ENCODE measurements around the gene PRDM12.

PRDM12 gene

DNA sequence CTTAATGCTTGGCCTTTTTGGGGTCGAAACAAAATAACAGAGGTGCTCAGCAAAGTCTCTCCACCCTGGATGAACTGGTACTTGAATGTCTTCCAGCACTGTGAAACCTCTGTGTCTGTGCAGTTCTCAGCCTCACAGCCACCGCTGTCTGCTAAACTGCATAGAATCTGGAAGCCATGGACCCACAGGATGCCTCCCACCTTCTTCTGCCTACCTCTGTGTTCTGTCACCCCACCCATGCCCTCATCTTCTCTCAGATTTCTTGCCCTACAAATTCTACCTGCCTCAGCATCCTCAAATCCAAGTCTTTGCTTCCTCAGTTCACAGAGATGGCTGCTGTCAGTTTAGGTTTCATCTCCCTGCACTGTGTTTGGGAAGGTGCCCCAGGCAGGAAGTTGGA is 64.8 kb downstream of the PRDM12 start:
- no peak for TF ChIP-seq GLIS3 (CRISPR knock-in tag; IDR thresholded peaks at IDR 0.05)
- TF ChIP-seq RARB (CRISPR knock-in tag; IDR thresholded peaks at IDR 0.05), result no peak
- no peak for TF ChIP-seq BACH2 (CRISPR knock-in tag; IDR thresholded peaks at IDR 0.05; ENCODE audit: borderline replicate concordance)
- TF ChIP-seq ZFP30 (CRISPR knock-in tag; IDR thresholded peaks at IDR 0.05), result no peak
- TF ChIP-seq, protein P1, sequence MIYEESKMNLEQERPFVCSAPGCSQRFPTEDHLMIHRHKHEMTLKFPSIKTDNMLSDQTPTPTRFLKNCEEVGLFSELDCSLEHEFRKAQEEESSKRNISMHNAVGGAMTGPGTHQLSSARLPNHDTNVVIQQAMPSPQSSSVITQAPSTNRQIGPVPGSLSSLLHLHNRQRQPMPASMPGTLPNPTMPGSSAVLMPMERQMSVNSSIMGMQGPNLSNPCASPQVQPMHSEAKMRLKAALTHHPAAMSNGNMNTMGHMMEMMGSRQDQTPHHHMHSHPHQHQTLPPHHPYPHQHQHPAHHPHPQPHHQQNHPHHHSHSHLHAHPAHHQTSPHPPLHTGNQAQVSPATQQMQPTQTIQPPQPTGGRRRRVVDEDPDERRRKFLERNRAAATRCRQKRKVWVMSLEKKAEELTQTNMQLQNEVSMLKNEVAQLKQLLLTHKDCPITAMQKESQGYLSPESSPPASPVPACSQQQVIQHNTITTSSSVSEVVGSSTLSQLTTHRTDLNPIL (CRISPR knock-in tag; IDR thresholded peaks at IDR 0.05; ENCODE audit: low read depth), result no peak
- no peak for TF ChIP-seq ZNF565 (CRISPR knock-in tag; conservative IDR thresholded peaks at IDR 0.05; ENCODE audit: low read depth)
- no peak for TF ChIP-seq CSDC2 (CRISPR knock-in tag; IDR thresholded peaks at IDR 0.05)
- TF ChIP-seq, protein P2, sequence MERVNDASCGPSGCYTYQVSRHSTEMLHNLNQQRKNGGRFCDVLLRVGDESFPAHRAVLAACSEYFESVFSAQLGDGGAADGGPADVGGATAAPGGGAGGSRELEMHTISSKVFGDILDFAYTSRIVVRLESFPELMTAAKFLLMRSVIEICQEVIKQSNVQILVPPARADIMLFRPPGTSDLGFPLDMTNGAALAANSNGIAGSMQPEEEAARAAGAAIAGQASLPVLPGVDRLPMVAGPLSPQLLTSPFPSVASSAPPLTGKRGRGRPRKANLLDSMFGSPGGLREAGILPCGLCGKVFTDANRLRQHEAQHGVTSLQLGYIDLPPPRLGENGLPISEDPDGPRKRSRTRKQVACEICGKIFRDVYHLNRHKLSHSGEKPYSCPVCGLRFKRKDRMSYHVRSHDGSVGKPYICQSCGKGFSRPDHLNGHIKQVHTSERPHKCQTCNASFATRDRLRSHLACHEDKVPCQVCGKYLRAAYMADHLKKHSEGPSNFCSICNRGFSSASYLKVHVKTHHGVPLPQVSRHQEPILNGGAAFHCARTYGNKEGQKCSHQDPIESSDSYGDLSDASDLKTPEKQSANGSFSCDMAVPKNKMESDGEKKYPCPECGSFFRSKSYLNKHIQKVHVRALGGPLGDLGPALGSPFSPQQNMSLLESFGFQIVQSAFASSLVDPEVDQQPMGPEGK (CRISPR knock-in tag; IDR thresholded peaks at IDR 0.05; ENCODE audit: borderline replicate concordance), result no peak
- no peak for TF ChIP-seq ESRRG (CRISPR knock-in tag; IDR thresholded peaks at IDR 0.05)
- TF ChIP-seq ISL1 (CRISPR knock-in tag; IDR thresholded peaks at IDR 0.05), result no peak
- no peak for TF ChIP-seq ZNF8 (CRISPR knock-in tag; IDR thresholded peaks at IDR 0.05)
- TF ChIP-seq ARNTL (CRISPR knock-in tag; IDR thresholded peaks at IDR 0.05; ENCODE audit: borderline replicate concordance, low read depth), result no peak
- no peak for TF ChIP-seq ZFP3 (CRISPR knock-in tag; IDR thresholded peaks at IDR 0.05)
- TF ChIP-seq SNAI2 (CRISPR knock-in tag; IDR thresholded peaks at IDR 0.05), result no peak
- no peak for TF ChIP-seq ZC3H10 (CRISPR knock-in tag; IDR thresholded peaks at IDR 0.05)
- TF ChIP-seq OSR1 (CRISPR knock-in tag; IDR thresholded peaks at IDR 0.05), result no peak
- no peak for ATAC-seq

- no peak for ATAC-seq
- TF ChIP-seq ESRRG (CRISPR knock-in tag; IDR thresholded peaks at IDR 0.05) (no peak), RARB (CRISPR knock-in tag; IDR thresholded peaks at IDR 0.05) (no peak), ZNF565 (CRISPR knock-in tag; conservative IDR thresholded peaks at IDR 0.05; ENCODE audit: low read depth) (no peak), BACH2 (CRISPR knock-in tag; IDR thresholded peaks at IDR 0.05; ENCODE audit: borderline replicate concordance) (no peak), CSDC2 (CRISPR knock-in tag; IDR thresholded peaks at IDR 0.05) (no peak), ZFP3 (CRISPR knock-in tag; IDR thresholded peaks at IDR 0.05) (no peak), PPARA (CRISPR knock-in tag; IDR thresholded peaks at IDR 0.05; ENCODE audit: borderline replicate concordance) (no peak), ZNF8 (CRISPR knock-in tag; IDR thresholded peaks at IDR 0.05) (no peak), TOX (CRISPR knock-in tag; IDR thresholded peaks at IDR 0.05; ENCODE audit: borderline replicate concordance) (no peak), GLIS3 (CRISPR knock-in tag; IDR thresholded peaks at IDR 0.05) (no peak), OSR1 (CRISPR knock-in tag; IDR thresholded peaks at IDR 0.05) (no peak), SNAI2 (CRISPR knock-in tag; IDR thresholded peaks at IDR 0.05) (no peak), ZC3H10 (CRISPR knock-in tag; IDR thresholded peaks at IDR 0.05) (no peak), ZNF70 (CRISPR knock-in tag; IDR thresholded peaks at IDR 0.05) (no peak)
- TF ChIP-seq, protein P1 (CRISPR knock-in tag; IDR thresholded peaks at IDR 0.05; ENCODE audit: low read depth), result no peak
- TF ChIP-seq, protein P2 (CRISPR knock-in tag; IDR thresholded peaks at IDR 0.05; ENCODE audit: borderline replicate concordance), result no peak
- TF ChIP-seq, protein P3, sequence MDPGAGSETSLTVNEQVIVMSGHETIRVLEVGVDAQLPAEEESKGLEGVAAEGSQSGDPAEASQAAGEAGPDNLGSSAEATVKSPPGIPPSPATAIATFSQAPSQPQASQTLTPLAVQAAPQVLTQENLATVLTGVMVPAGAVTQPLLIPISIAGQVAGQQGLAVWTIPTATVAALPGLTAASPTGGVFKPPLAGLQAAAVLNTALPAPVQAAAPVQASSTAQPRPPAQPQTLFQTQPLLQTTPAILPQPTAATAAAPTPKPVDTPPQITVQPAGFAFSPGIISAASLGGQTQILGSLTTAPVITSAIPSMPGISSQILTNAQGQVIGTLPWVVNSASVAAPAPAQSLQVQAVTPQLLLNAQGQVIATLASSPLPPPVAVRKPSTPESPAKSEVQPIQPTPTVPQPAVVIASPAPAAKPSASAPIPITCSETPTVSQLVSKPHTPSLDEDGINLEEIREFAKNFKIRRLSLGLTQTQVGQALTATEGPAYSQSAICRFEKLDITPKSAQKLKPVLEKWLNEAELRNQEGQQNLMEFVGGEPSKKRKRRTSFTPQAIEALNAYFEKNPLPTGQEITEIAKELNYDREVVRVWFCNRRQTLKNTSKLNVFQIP (CRISPR knock-in tag; IDR thresholded peaks at IDR 0.05; ENCODE audit: borderline replicate concordance, low read depth), result no peak
These were observed 67.0 kb downstream of the PRDM12 start for GRCh38 chr9:130731355-130731754.

- peak; percentile 43; the same call in 1 of the 3 replicates for ATAC-seq
- TF ChIP-seq, protein P3 (CRISPR knock-in tag; IDR thresholded peaks at IDR 0.05; ENCODE audit: borderline replicate concordance, low read depth), result no peak
- TF ChIP-seq ZC3H10 (CRISPR knock-in tag; IDR thresholded peaks at IDR 0.05), result no peak
- TF ChIP-seq BACH2 (CRISPR knock-in tag; IDR thresholded peaks at IDR 0.05; ENCODE audit: borderline replicate concordance), result no peak
- TF ChIP-seq, protein P4, sequence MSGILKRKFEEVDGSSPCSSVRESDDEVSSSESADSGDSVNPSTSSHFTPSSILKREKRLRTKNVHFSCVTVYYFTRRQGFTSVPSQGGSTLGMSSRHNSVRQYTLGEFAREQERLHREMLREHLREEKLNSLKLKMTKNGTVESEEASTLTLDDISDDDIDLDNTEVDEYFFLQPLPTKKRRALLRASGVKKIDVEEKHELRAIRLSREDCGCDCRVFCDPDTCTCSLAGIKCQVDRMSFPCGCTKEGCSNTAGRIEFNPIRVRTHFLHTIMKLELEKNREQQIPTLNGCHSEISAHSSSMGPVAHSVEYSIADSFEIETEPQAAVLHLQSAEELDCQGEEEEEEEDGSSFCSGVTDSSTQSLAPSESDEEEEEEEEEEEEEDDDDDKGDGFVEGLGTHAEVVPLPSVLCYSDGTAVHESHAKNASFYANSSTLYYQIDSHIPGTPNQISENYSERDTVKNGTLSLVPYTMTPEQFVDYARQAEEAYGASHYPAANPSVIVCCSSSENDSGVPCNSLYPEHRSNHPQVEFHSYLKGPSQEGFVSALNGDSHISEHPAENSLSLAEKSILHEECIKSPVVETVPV (CRISPR knock-in tag; IDR thresholded peaks at IDR 0.05), result no peak
- TF ChIP-seq ESRRG (CRISPR knock-in tag; IDR thresholded peaks at IDR 0.05), result no peak
- TF ChIP-seq, protein P2 (CRISPR knock-in tag; IDR thresholded peaks at IDR 0.05; ENCODE audit: borderline replicate concordance), result no peak
These were observed 67.7 kb downstream of the PRDM12 start for GRCh38 chr9:130732136-130732535.

Data from SK-N-SH treated with all-trans-retinoic acid at 6 μM for 48 hours (cell line).